Epidermal melanocyte (primary cell): ENCODE measurements around the gene AP2M1.
A peak's percentile ranks its signal among the peaks of the same experiment; 100 is the strongest.
"Not testable (repeated sequence)": the region's sequence is repeated elsewhere in the genome, so short reads cannot be mapped to it uniquely, and the experiment has no call there.

ENCODE experiments used
- DNase-seq: peaks from one replicate; pipeline ENCODE4 v3.0.0; 2011; ENCODE audit warnings: low spot score; ENCODE audit not compliant: insufficient read length

AP2M1 gene

DNA sequence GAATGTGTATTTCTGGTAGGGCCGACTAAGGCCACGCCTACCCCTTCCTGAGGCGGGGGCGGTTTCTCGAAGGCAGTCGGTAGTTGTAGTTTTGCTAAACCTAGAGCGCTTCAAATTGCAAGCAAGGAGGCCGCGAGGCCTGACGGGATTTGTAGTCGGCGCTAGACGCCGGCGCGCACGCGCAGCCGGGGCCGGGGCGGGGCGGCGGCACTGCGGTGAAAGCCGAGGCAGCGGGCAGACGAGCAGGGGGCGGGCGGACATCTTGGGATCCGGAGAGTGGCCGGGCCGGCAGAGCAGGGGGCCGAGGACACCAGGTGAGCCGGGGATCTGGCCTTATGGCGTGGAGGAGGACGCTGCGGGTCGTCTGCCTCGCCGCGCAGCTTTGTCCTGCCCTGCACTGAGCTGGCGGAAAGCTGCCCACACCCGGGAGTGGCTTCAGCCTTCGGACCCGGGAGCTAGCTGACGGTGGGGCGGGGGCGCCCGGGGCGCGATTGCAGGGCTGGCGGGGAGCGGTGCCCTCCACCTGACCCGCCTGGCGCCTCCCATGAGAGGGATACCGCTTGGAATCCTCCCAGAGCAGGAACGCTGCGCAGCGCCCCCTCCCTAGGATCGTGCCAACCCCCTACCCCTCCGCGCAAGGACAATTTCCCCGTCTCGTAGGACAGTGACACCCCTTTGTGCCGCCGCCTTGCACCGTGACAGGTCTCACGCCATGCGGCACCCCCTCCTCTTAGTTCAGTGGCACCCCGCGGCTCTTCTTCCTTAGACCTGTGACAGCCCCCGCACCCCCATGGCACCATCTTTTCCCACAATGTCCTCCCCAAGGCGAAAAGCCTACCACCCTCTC, at the start of gene AP2M1:
Gene AP2M1, plus strand, starts transcription at position 210 of the 847 bp plus-strand sequence. CDS start 2,139 bp downstream, outside the sequence.
- DNase-seq: peak; percentile 100

DNA sequence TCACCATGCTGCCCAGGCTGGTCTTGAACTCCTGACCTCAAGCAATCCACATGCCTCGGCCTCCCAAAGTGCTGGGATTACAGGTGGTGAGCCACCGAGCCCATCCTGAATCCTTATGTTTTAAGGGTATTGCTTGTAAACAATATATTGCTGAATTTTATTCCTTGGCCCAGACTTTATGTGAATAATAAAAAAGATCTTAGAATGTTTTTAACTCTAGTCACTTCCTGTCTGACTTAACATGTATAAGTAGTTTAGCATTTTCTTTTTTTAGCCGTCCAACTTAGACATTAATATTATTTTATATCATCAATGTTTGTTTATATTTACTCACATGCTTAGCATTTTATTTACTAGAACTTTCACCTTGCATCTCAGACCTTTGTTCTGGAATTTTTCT, 48.6 kb upstream of the AP2M1 start:
- no peak for DNase-seq

GRCh38 chr3:184129012-184129411, 45.6 kb upstream of the AP2M1 start:
- no peak for DNase-seq

- DNase-seq: no peak
Observed at GRCh38 chr3:184132945-184133344, 41.7 kb upstream of the AP2M1 start.

- DNase-seq: peak; percentile 36
Observed at GRCh38 chr3:184133840-184134745, 40.6 kb upstream of the AP2M1 start.

GRCh38 chr3:184134746-184135148, 39.9 kb upstream of the AP2M1 start:
- DNase-seq: no peak

- DNase-seq: peak; percentile 90
Observed at GRCh38 chr3:184135149-184135910, 39.3 kb upstream of the AP2M1 start, which contains the start of gene EIF2B5. TSS of gene EIF2B5 (plus strand) at chr3:184135358. CDS start at chr3:184135386, 28 bp downstream.

GRCh38 chr3:184135911-184136260, 38.8 kb upstream of the AP2M1 start:
- DNase-seq: no peak

GRCh38 chr3:184140436-184140835, 34.2 kb upstream of the AP2M1 start:
- no peak for DNase-seq

- DNase-seq: no peak
Observed at GRCh38 chr3:184142199-184142598, 32.5 kb upstream of the AP2M1 start.

- DNase-seq: no peak
Observed at GRCh38 chr3:184143327-184143726, 31.3 kb upstream of the AP2M1 start.

DNA sequence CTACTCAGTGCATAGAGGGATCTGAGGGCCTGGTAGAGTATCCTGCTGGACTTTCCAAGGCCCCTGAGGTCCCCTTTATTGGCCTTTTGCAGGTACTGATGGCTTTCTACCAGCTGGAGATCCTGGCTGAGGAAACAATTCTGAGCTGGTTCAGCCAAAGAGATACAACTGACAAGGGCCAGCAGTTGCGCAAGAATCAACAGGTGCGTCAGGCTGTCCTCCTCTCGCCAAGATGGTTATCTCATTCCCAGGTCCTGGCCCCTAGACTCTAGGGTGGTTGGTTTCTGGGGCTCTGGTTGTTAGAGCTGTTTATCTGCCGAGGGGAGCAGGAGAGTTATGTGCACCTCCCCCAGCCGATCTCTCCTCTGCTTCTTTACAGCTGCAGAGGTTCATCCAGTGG, 30.1 kb upstream of the AP2M1 start:
- DNase-seq: no peak

GRCh38 chr3:184145111-184145524, 29.5 kb upstream of the AP2M1 start:
- peak; percentile 40 for DNase-seq

DNA sequence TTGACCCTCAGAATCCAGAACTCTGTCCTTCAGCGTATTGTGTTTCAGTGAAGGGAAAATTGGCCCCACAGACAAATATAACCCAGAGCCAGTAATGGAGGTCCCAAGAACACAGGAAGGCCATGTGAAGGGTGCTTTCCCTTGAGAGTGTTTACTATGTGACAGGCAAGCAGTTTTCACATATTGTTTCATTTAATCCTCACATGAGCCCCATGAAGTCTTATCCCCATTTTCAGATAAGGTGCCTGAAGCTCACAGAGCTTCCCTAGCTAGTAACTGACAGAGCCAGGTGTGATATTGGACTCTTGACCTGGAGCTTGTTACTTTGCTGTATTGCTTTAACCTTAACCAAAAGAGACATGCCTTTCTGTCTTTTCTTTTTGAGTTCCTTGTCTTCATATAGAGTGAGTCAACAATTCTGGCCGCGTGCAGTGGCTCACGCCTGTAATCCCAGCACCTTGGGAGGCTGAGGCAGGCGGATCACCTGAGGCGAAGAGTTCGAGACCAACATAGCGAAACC, 28.8 kb upstream of the AP2M1 start:
- no peak for DNase-seq

- DNase-seq: no peak
Observed at GRCh38 chr3:184148076-184148475, 26.6 kb upstream of the AP2M1 start.

DNA sequence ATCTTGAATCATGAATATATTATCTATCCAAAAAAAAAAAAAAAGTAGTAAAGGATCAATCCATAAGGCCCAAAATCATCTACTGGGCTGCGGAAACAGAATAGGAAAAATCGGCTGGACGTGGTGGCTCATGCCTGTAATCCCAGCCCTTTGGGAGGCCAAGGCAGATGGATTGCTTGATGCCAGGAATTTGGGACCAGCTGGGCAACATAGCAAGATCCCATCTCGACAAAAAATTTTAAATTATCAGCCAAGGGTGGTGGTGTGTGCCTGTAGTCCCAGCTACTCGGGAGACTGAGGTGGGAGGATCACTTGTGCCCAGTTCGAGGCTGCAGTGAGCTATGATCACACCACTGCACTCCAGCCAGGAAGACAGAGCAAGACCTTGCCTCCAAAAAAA, 25.5 kb upstream of the AP2M1 start:
- DNase-seq: no peak

GRCh38 chr3:184149770-184150169, 24.9 kb upstream of the AP2M1 start:
- not testable (repeated sequence) for DNase-seq

- peak; percentile 75 for DNase-seq
Observed at GRCh38 chr3:184154885-184155643, 19.6 kb upstream of the AP2M1 start, which contains the start of gene DVL3. TSS of gene DVL3 (plus strand) at chr3:184155377. CDS start at chr3:184155636, 259 bp downstream.

GRCh38 chr3:184155644-184156521, 18.8 kb upstream of the AP2M1 start:
- DNase-seq: no peak
